Stimulated activated CD4-positive, alpha-beta T cell treated with anti-CD3 and anti-CD28 coated beads, Interleukin-12 subunit alpha, Interleukin-12 subunit beta, amount 100 ng/mL, for 4 hours (primary cell): ENCODE results near the gene MSANTD4.
"Not testable (repeated sequence)": the region's sequence is repeated elsewhere in the genome, so short reads cannot be mapped to it uniquely, and the experiment has no call there.

Source experiments
- DNase-seq: peaks from one replicate; pipeline ENCODE4 v3.0.0-alpha.2; 2020

Gene MSANTD4

GRCh38 chr11:106012744-106013143 is 9.3 kb downstream of the MSANTD4 start:
- no peak for DNase-seq

GRCh38 chr11:106011481-106011880 is 10.6 kb downstream of the MSANTD4 start:
- no peak for DNase-seq

GRCh38 chr11:106003094-106003493 is 18.9 kb downstream of the MSANTD4 start:
- DNase-seq = not testable (repeated sequence)

- no peak for DNase-seq
These were observed 20.6 kb downstream of the MSANTD4 start for GRCh38 chr11:106001304-106002012.

- DNase-seq = no peak
These were observed 30.2 kb downstream of the MSANTD4 start for GRCh38 chr11:105991888-105992287.

- DNase-seq = no peak
These were observed 32.9 kb downstream of the MSANTD4 start for GRCh38 chr11:105989124-105989523.

GRCh38 chr11:105988197-105988596 is 33.8 kb downstream of the MSANTD4 start:
- no peak for DNase-seq

GRCh38 chr11:105986554-105986953 is 35.5 kb downstream of the MSANTD4 start:
- DNase-seq = no peak

GRCh38 chr11:105979997-105980703 is 41.9 kb downstream of the MSANTD4 start:
- no peak for DNase-seq

- DNase-seq = no peak
These were observed 46.9 kb downstream of the MSANTD4 start for GRCh38 chr11:105975128-105975527.

GRCh38 chr11:105969756-105970155 is 52.3 kb downstream of the MSANTD4 start:
- no peak for DNase-seq

- DNase-seq = no peak
These were observed 53.9 kb downstream of the MSANTD4 start for GRCh38 chr11:105968021-105968697.

GRCh38 chr11:105960252-105961245 is 61.5 kb downstream of the MSANTD4 start:
- DNase-seq = no peak
